ENCODE data around the gene THOC1. TPM values are rescaled to one million over a fixed set of nuclear protein-coding genes. Genes with fewer than 3 reads are reported as not detected.

THOC1 gene
- total and polyA plus RNA-seq, 7 donors, result 8.7 to 18.5 (median 11.8) TPM

- Histone ChIP-seq H3K27me3 (ENCODE audit: insufficient read depth in 3 of 3, low read length in 2 of 3) (no peaks in the 10 kb centered on the region), H3K4me1 (no peaks in the 10 kb centered on the region), H3K9me3 (no peaks in the 10 kb centered on the region), H3K36me3 (ENCODE audit: insufficient read depth in 1 of 2, low read depth in 1 of 2) (peaks cover 14 to 99% of the 10 kb centered on the region in 2 donors), H3K4me3 (no peak overlapping the region), H3K27ac (no peak overlapping the region)
- WGBS, 3 donors, result 81 to 87% (median 86%) methylated on average over 4 of the region's 4 CpGs
- no peak for DNase-seq
- TF ChIP-seq CTCF (IDR thresholded peaks at IDR 0.05), result no peak
- intact Hi-C loops (cut with DNase I), result no loop called here
- ATAC-seq, result no peak
Observed at GRCh38 chr18:213505-213904, 54.3 kb downstream of the THOC1 start.

GRCh38 chr18:212780-213179 lies 55.1 kb downstream of the THOC1 start:
- TF ChIP-seq CTCF (IDR thresholded peaks at IDR 0.05), result no peak
- H3K27me3 ChIP-seq (ENCODE audit: insufficient read depth in 3 of 3, low read length in 2 of 3), result no peaks in the 10 kb centered on the region
- H3K4me3 ChIP-seq, result no peak overlapping the region
- H3K27ac ChIP-seq, result no peak overlapping the region
- WGBS, 3 donors, result 83 to 93% (median 86%) methylated on average over 1 of the region's 1 CpG
- H3K4me1 ChIP-seq, result no peaks in the 10 kb centered on the region
- DNase-seq (no peak), ATAC-seq (no peak)
- intact Hi-C loops (cut with DNase I), result no loop called here
- peaks cover 14 to 97% of the 10 kb centered on the region in 2 donors for H3K36me3 ChIP-seq (ENCODE audit: insufficient read depth in 1 of 2, low read depth in 1 of 2)
- H3K9me3 ChIP-seq, result no peaks in the 10 kb centered on the region

- Histone ChIP-seq H3K4me3 (no peak overlapping the region), H3K27ac (no peak overlapping the region), H3K4me1 (no peaks in the 10 kb centered on the region), H3K36me3 (ENCODE audit: insufficient read depth in 1 of 2, low read depth in 1 of 2) (peaks cover 14 to 96% of the 10 kb centered on the region in 2 donors), H3K27me3 (ENCODE audit: insufficient read depth in 3 of 3, low read length in 2 of 3) (no peaks in the 10 kb centered on the region), H3K9me3 (no peaks in the 10 kb centered on the region)
- intact Hi-C loops (cut with DNase I), result no loop called here
- no peak for ATAC-seq
- TF ChIP-seq CTCF (IDR thresholded peaks at IDR 0.05), result no peak
- no peak for DNase-seq
Observed at GRCh38 chr18:211582-211981, 56.3 kb downstream of the THOC1 start.

DNA sequence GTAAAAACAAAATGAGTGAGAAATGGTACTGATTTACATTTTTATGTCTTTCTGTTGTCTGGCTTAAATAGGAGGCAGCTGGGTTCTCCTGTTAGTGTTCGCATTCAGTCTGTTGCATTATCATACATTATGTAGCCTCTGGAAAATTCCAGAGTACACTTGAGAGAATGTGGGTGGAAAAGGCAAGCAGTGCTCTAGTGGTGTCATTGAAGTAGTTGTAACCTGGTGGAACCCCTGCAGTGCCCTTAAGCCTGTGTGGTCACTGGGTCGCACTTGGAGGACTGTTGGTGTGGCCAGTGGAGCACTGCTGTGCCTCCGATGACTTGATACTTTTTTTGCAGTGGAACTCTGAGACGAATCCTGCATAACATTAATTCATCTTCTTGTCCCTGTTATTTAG lies 57.1 kb downstream of the THOC1 start:
- no peak for TF ChIP-seq CTCF (IDR thresholded peaks at IDR 0.05)
- Histone ChIP-seq H3K4me1 (no peaks in the 10 kb centered on the region), H3K27ac (no peak overlapping the region), H3K9me3 (no peaks in the 10 kb centered on the region), H3K36me3 (ENCODE audit: insufficient read depth in 1 of 2, low read depth in 1 of 2) (peaks cover 17 to 96% of the 10 kb centered on the region in 2 donors), H3K27me3 (ENCODE audit: insufficient read depth in 3 of 3, low read length in 2 of 3) (no peaks in the 10 kb centered on the region), H3K4me3 (no peak overlapping the region)
- ATAC-seq, result no peak
- intact Hi-C loops (cut with DNase I), result no loop called here
- 93 to 98% (median 95%) methylated on average over 4 of the region's 4 CpGs for WGBS, 3 donors
- DNase-seq, result no peak

- peaks cover 18 to 96% of the 10 kb centered on the region in 2 donors for H3K36me3 ChIP-seq (ENCODE audit: insufficient read depth in 1 of 2, low read depth in 1 of 2)
- 91 to 97% (median 95%) methylated on average over 1 of the region's 1 CpG for WGBS, 3 donors
Observed at GRCh38 chr18:210075-210474, 57.8 kb downstream of the THOC1 start.

More at GRCh38 chr18:210075-210474, 57.8 kb downstream of the THOC1 start:
- ATAC-seq (no peak), DNase-seq (no peak)
- intact Hi-C loops (cut with DNase I), result no loop called here
- Histone ChIP-seq H3K4me3 (no peak overlapping the region), H3K27ac (no peak overlapping the region), H3K9me3 (no peaks in the 10 kb centered on the region), H3K4me1 (no peaks in the 10 kb centered on the region), H3K27me3 (ENCODE audit: insufficient read depth in 3 of 3, low read length in 2 of 3) (no peaks in the 10 kb centered on the region)
- TF ChIP-seq CTCF (IDR thresholded peaks at IDR 0.05), result no peak

All from psoas muscle (tissue), 8 donors.